NCI-H69 (cell line): Measurements from ENCODE around the gene LHX8.
A peak's percentile ranks its signal among the peaks of the same experiment; 100 is the strongest.

ENCODE experiments used
- DNase-seq: peaks from one replicate; lab custom pipeline; 2025; lab: John Stamatoyannopoulos, UW

LHX8 gene

DNA sequence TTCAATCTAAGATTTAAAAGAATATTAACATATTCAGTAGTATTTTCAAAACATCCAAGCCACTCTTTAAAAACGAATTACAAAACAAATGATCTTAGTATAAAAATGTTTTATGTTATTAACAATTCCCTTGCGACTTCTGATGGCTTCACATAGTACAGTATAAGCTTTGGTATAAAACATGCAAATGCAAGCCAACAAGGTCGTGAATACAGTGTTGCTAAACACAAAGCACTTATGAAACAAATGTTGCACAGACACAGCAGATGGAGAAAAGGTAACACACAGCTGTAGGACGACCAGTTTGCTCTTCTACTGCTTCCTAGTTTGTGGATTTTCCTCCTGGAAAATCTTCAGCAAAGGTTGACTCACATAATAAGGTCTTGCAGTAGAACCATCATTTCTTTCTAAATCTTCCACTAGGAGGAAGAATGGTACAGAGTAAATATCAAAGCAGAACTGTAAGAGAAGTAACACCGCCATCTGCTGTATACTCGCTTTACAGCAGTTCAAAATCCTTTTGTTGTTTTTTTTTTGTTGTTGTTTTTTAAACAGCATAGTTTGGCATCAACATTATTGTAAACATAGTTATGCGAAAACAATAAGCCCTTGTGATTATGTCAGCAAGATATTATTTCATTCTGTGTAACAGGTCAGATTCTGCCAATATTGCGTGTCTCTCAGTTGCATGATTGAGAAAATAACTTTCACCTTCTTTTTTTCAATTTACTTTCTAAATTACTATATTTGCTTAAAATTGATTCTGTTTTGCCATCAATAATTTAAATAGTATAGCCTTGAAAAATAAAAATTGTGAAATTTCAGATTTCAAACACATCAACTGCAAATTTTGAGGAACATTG, 69.5 kb downstream of the LHX8 start:
- DNase-seq, result peak; percentile 66

DNA sequence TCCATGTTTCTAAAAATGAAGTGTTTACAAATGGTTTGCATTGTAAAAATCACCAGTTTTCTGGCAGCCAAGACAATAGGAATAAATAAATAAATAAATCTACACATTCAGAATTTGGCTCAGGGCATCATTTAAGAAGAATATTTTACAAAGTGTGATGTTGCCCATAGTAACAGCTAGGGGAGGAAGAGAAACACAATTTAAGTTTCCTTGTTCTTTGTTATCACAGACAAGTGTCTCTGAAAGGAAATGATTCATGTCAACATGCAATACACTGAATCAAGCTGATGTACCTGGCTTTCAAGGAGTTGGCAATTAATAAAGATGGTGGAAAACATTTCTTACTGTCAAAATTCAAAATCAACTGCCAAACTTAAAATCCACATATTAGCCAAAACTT, 74.7 kb downstream of the LHX8 start:
- DNase-seq, result no peak
